ENCODE data around the gene ADPRM. TPM values are rescaled to one million over a fixed set of nuclear protein-coding genes. Genes with fewer than 3 reads are reported as not detected.

Gene ADPRM
- total RNA-seq, 4 donors from 2014 or later = 8.8 to 22.4 (median 10.6) TPM

DNA sequence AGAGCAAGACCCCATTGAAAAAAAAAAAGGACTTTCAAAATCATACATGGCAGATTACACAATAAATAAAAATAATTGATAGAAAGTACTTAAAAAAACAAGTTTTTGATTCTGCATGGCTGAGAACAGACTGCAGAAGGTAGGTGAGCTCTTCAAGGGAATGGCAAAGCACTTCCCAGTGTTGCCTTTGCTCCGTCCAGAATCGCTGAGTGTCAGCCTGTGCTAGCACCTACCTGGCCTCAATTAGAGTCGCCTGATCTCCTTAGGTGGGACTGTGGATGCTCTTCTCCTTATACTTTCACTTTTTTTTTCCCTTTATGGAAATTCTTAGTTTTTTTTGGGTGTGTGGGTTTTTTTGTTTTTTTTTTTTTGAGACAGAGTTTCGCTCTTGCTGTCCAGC, 38.4 kb downstream of the ADPRM start:
- no peaks in the 10 kb centered on the region for H3K36me3 ChIP-seq
- H3K4me1 ChIP-seq = peaks cover 14% of the 10 kb centered on the region
- H3K9me3 ChIP-seq = no peaks in the 10 kb centered on the region
- 91% methylated on average over 4 of the region's 4 CpGs for WGBS
- no peaks in the 10 kb centered on the region for H3K27me3 ChIP-seq
- TF ChIP-seq POLR2A (IDR thresholded peaks at IDR 0.05) = no peak
- H3K4me3 ChIP-seq = no peak overlapping the region
- DNase-seq (ENCODE audit: low spot score in 2 of 2) = peak in 1 of 2 donors; percentile 4
- no peak overlapping the region for H3K27ac ChIP-seq

DNA sequence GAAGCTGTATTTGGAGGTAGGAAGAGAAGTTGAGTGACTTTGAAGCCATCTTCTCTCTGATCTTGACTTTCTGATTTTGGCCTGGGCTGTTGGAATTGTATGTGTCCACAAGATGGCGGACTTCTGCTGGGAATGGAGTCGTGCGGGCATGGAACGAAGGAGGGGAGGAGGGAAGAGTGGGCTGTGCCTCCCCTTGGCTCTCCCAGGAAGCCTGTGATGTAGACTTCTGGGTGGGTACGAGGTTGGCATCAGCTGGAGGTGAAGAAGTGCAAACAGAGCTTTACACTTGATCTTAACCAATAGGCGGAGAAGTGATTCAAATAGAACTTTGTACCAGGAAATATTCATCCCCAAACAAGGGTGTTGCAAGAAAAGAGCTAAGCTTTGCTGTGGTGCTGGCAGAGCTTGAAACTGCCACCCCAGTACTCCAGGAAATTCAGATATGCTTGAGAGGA, 39.8 kb downstream of the ADPRM start:
- Histone ChIP-seq H3K27me3 (no peaks in the 10 kb centered on the region), H3K27ac (no peak overlapping the region), H3K4me3 (no peak overlapping the region), H3K36me3 (no peaks in the 10 kb centered on the region), H3K4me1 (peaks cover 8% of the 10 kb centered on the region), H3K9me3 (no peaks in the 10 kb centered on the region)
- TF ChIP-seq, protein P1, sequence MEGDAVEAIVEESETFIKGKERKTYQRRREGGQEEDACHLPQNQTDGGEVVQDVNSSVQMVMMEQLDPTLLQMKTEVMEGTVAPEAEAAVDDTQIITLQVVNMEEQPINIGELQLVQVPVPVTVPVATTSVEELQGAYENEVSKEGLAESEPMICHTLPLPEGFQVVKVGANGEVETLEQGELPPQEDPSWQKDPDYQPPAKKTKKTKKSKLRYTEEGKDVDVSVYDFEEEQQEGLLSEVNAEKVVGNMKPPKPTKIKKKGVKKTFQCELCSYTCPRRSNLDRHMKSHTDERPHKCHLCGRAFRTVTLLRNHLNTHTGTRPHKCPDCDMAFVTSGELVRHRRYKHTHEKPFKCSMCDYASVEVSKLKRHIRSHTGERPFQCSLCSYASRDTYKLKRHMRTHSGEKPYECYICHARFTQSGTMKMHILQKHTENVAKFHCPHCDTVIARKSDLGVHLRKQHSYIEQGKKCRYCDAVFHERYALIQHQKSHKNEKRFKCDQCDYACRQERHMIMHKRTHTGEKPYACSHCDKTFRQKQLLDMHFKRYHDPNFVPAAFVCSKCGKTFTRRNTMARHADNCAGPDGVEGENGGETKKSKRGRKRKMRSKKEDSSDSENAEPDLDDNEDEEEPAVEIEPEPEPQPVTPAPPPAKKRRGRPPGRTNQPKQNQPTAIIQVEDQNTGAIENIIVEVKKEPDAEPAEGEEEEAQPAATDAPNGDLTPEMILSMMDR (IDR thresholded peaks at IDR 0.05) = peak; percentile 63 to 67
- TF ChIP-seq POLR2AphosphoS5 (IDR thresholded peaks at IDR 0.05) = no peak
- 9% methylated on average over 6 of the region's 6 CpGs for WGBS
- DNase-seq (ENCODE audit: low spot score in 2 of 2) = peak; percentile 83 to 84

DNA sequence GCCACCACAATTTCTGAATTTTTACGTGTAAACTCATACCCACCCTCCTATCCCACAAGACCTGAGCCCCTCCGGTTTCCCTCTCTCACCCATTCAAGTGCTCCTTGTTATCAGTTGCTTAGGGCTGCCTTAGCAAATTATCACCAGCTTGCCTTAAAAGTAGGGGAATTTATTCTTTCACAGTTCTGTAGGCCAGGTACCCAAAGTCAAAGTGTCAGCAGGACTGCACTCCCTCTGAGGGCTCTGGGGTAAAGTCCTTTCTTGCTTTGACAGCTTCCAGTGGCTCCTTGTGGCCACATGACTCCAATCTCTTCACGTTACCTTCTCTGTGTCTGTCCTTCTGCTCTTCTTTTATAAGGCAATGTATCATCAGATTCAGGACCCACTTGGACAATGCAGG, 40.3 kb downstream of the ADPRM start:
- H3K9me3 ChIP-seq = no peaks in the 10 kb centered on the region
- H3K27ac ChIP-seq = no peak overlapping the region
- no peak for DNase-seq (ENCODE audit: low spot score in 2 of 2)
- peaks cover 8% of the 10 kb centered on the region for H3K4me1 ChIP-seq
- no peaks in the 10 kb centered on the region for H3K36me3 ChIP-seq
- TF ChIP-seq EP300 (IDR thresholded peaks at IDR 0.05) = no peak
- TF ChIP-seq, protein P1 (IDR thresholded peaks at IDR 0.05) = no peak
- 85% methylated on average over 3 of the region's 3 CpGs for WGBS
- no peaks in the 10 kb centered on the region for H3K27me3 ChIP-seq
- H3K4me3 ChIP-seq = no peak overlapping the region

DNA sequence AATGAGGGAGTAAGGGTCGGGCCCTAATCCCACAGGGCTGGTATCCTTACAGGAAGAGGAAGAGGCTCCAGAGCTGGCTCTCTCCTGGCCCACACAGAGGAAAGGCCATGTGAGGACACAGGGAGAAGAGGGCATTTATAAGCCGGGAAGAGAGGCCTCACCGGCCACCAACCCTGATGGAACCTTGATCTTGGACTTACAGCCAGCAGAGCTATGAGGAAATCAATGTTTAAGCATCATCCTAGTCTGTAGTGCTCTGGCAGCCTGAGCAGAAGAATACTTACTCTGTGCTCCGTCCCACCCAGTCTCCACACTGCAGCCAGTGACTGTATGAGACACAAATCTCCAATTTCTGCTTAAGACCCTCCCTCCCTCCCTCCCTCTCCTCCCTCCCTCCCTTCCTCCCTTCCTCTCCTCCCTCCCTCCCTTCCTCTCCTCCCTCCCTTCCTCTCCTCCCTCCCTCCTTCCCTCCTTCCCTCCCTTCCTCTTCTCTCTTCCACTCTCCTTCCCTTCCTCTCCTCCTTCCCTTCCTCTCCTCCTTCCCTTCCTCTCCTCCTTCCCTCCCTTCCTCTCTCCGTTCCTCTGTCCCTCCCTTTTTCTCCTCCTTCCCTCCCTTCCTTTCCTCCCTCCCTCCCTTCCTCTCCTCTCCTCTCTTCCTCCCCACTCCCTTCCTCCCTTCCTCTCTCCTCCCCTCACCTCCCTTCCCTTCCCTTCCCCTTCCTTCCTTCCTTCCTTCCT, 41.3 kb downstream of the ADPRM start:
- DNase-seq (ENCODE audit: low spot score in 2 of 2) = peak in 1 of 2 donors; percentile 58
- Histone ChIP-seq H3K4me1 (peaks cover 14% of the 10 kb centered on the region), H3K4me3 (no peak overlapping the region), H3K27me3 (no peaks in the 10 kb centered on the region), H3K9me3 (no peaks in the 10 kb centered on the region), H3K27ac (no peak overlapping the region), H3K36me3 (no peaks in the 10 kb centered on the region)
- TF ChIP-seq POLR2AphosphoS5 (IDR thresholded peaks at IDR 0.05) (no peak), EP300 (IDR thresholded peaks at IDR 0.05) (no peak), POLR2A (IDR thresholded peaks at IDR 0.05) (no peak)
- TF ChIP-seq, protein P1 (IDR thresholded peaks at IDR 0.05) = no peak
- 50% methylated on average over 5 of the region's 5 CpGs for WGBS

DNA sequence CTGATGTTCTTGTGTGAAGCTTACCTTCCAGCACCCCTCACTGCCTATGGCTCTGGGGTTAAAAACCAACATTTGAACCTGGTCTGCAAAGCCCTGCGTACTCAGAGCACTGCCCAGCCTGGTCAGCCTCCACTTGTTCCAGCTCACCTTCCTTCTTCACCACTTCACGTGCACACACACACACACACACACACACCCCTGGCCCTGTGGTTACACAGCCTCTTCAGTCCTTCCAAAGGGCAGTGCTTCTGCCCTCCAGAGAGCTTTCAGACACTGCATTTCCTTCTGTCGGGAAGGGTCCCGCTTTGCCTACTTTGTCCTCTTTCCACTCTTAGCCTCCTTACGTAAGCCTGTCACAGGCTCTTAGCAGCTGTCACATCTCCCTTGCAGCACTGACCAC, 42.0 kb downstream of the ADPRM start:
- TF ChIP-seq POLR2AphosphoS5 (IDR thresholded peaks at IDR 0.05) (no peak), EP300 (IDR thresholded peaks at IDR 0.05) (no peak), POLR2A (IDR thresholded peaks at IDR 0.05) (no peak)
- TF ChIP-seq, protein P1 (IDR thresholded peaks at IDR 0.05) = no peak
- Histone ChIP-seq H3K9me3 (no peaks in the 10 kb centered on the region), H3K4me1 (peaks cover 18% of the 10 kb centered on the region), H3K27ac (no peak overlapping the region), H3K4me3 (no peak overlapping the region), H3K27me3 (no peaks in the 10 kb centered on the region), H3K36me3 (no peaks in the 10 kb centered on the region)
- 85% methylated on average over 5 of the region's 5 CpGs for WGBS
- DNase-seq (ENCODE audit: low spot score in 2 of 2) = no peak
